ENCODE data around the gene SDR39U1. TPM values are rescaled to one million over a fixed set of nuclear protein-coding genes. Genes with fewer than 3 reads are reported as not detected.

SDR39U1 gene, protein sequence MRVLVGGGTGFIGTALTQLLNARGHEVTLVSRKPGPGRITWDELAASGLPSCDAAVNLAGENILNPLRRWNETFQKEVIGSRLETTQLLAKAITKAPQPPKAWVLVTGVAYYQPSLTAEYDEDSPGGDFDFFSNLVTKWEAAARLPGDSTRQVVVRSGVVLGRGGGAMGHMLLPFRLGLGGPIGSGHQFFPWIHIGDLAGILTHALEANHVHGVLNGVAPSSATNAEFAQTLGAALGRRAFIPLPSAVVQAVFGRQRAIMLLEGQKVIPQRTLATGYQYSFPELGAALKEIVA
- 4.4 and 11.3 TPM in 2 replicates for total RNA-seq (ENCODE audit: low replicate concordance)

GRCh38 chr14:24442240-24443052 is at the start of gene SDR39U1:
Gene SDR39U1, minus strand, starts transcription at chr14:24442776. Its CDS starts 7 bp downstream, at chr14:24442769.

DNA sequence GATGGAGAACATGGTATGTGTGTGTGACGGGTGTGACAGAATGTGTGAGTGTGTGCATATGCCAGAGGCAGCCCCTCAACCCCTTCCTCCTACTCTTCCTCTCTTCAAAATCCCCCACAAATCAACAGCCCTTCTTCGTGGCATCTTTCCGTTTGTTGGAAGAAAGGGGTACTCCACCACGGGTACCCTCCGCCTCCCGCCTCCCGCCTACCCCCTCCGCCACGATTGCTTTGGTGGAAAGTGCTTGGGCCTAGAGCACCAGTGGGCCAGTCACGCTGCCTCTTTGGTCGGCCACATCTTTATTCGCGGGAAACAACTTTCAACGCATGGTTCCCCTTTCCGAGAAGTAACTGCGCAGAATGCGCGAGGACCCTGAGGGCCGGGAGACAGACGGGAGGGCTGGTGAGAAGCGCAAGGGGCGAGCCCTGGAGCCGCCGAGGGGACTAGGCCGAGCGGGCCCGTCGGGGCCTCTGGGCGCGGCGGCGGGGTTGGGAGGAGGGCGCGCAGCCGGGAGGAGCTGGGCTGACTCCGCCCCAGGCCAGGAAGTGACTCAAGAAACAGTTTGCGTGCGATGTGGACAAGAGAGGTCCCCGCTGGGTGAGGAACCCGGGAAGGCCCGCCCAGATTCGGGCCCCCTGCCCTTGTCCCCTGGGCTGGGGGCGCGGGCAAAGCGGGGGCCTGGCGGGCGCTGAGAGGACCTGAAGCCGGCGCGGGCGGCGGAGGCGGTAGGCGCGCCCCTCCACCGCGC is 13.0 kb downstream of the SDR39U1 start, which contains the start of the genes CBLN3 and KHNYN:
TSS of gene CBLN3 (minus strand) at position 274 of the 748 bp plus-strand sequence. CDS start 614 bp downstream, outside the sequence.
TSS of gene KHNYN (plus strand) at position 560 of the 748 bp plus-strand sequence. CDS start 777 bp downstream, outside the sequence.

GRCh38 chr14:24398653-24399446 is 43.7 kb downstream of the SDR39U1 start, which contains the start of gene NYNRIN:
Gene NYNRIN, plus strand, starts transcription at chr14:24399003. Its CDS starts 244 bp downstream, at chr14:24399247.

Other genes starting within 250 kb of the SDR39U1 start
- gene TM9SF1, start 247.3 kb downstream of the SDR39U1 start, total RNA-seq (ENCODE audit: low replicate concordance) = 42.9 and 55.9 TPM in 2 replicates
- 0.12 TPM in 1 of 2 replicates, not detected in the other for gene TSSK4, start 237.1 kb downstream of the SDR39U1 start, total RNA-seq (ENCODE audit: low replicate concordance)
- gene CHMP4A, start 229.3 kb downstream of the SDR39U1 start, total RNA-seq (ENCODE audit: low replicate concordance) = 24.2 and 29.7 TPM in 2 replicates
- gene MDP1, start 226.7 kb downstream of the SDR39U1 start, total RNA-seq (ENCODE audit: low replicate concordance) = 10.8 and 18.3 TPM in 2 replicates
- 272 and 446 TPM in 2 replicates for gene NEDD8, start 210.4 kb downstream of the SDR39U1 start, total RNA-seq (ENCODE audit: low replicate concordance)
- gene GMPR2, start 209.8 kb downstream of the SDR39U1 start, total RNA-seq (ENCODE audit: low replicate concordance) = 72.7 and 109 TPM in 2 replicates
- 38.3 and 42.2 TPM in 2 replicates for gene TINF2, start 200.2 kb downstream of the SDR39U1 start, total RNA-seq (ENCODE audit: low replicate concordance)
- gene TGM1, start 179.6 kb downstream of the SDR39U1 start, total RNA-seq (ENCODE audit: low replicate concordance) = 1.6 and 2.5 TPM in 2 replicates
- gene RABGGTA, start 171.2 kb downstream of the SDR39U1 start, total RNA-seq (ENCODE audit: low replicate concordance) = 16.8 and 22.3 TPM in 2 replicates
- 13.5 and 20.9 TPM in 2 replicates for gene DHRS1, start 143.0 kb downstream of the SDR39U1 start, total RNA-seq (ENCODE audit: low replicate concordance)
- 14.4 and 17.4 TPM in 2 replicates for gene NOP9, start 142.9 kb downstream of the SDR39U1 start, total RNA-seq (ENCODE audit: low replicate concordance)
- gene CIDEB, start 134.8 kb downstream of the SDR39U1 start, total RNA-seq (ENCODE audit: low replicate concordance) = 0.08 and 3.3 TPM in 2 replicates
- 1.2 and 2.3 TPM in 2 replicates for gene LTB4R2, start 132.6 kb downstream of the SDR39U1 start, total RNA-seq (ENCODE audit: low replicate concordance)
- gene LTB4R, start 131.3 kb downstream of the SDR39U1 start, total RNA-seq (ENCODE audit: low replicate concordance) = 0.75 and 6.3 TPM in 2 replicates
- gene ADCY4, start 107.7 kb downstream of the SDR39U1 start, total RNA-seq (ENCODE audit: low replicate concordance) = 0.60 and 16.7 TPM in 2 replicates
- gene RIPK3, start 102.8 kb downstream of the SDR39U1 start, total RNA-seq (ENCODE audit: low replicate concordance) = 0.23 and 9.4 TPM in 2 replicates
- gene NFATC4, start 74.6 kb downstream of the SDR39U1 start, total RNA-seq (ENCODE audit: low replicate concordance) = 18.4 and 77.3 TPM in 2 replicates
- gene NYNRIN, start 43.8 kb downstream of the SDR39U1 start, total RNA-seq (ENCODE audit: low replicate concordance) = 3.2 and 9.0 TPM in 2 replicates
- 1.6 and 7.4 TPM in 2 replicates for gene CBLN3, start 13.1 kb downstream of the SDR39U1 start, total RNA-seq (ENCODE audit: low replicate concordance)
- 42.2 and 45.3 TPM in 2 replicates for gene KHNYN, start 12.8 kb downstream of the SDR39U1 start, total RNA-seq (ENCODE audit: low replicate concordance)
- not detected in 2 replicates for gene CMA1, start 65.5 kb upstream of the SDR39U1 start, total RNA-seq (ENCODE audit: low replicate concordance)
- not detected in 2 replicates for gene CTSG, start 133.5 kb upstream of the SDR39U1 start, total RNA-seq (ENCODE audit: low replicate concordance)
- gene GZMH, start 166.9 kb upstream of the SDR39U1 start, total RNA-seq (ENCODE audit: low replicate concordance) = not detected in 2 replicates
- gene GZMB, start 191.4 kb upstream of the SDR39U1 start, total RNA-seq (ENCODE audit: low replicate concordance) = not detected in 2 replicates